SW480 (cell line): ENCODE data around the gene ATP6V0C.
"Not testable (repeated sequence)": the region's sequence is repeated elsewhere in the genome, so short reads cannot be mapped to it uniquely, and the experiment has no call there.

Experiments used
- DNase-seq: peaks from one replicate; pipeline ENCODE4 v3.0.0-alpha.2; 2016; ENCODE audit warnings: low spot score

The ATP6V0C gene

DNA sequence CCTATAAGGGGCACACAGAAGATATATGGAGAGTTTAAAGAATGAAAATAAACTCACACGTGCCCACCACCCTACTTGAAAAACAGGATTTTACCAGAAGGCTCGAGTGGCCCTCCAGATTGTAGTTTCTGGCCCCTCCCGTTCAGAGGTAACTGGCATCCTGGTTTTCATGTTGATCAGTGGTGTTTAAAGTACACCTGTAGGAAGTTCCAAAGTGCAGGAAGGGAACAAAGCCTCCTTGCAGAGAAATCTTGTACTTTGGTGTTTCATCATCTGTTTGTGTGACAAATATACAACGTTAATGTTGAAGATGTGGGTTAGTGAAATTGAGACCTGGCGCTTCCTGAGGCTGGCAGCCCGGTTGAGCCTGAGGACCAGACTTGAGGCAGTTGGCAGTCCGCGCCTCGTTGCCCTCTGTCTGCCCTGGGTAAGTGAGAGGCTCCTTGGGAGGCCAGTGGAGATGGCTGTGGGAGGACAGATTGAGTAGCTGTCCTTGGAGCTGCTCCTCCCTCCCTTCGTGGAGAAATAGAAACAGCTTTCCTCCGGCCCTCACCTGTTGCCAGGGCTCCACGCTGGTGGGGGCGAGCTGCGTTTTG, 36.6 kb downstream of the ATP6V0C start:
- DNase-seq = not testable (repeated sequence)

DNA sequence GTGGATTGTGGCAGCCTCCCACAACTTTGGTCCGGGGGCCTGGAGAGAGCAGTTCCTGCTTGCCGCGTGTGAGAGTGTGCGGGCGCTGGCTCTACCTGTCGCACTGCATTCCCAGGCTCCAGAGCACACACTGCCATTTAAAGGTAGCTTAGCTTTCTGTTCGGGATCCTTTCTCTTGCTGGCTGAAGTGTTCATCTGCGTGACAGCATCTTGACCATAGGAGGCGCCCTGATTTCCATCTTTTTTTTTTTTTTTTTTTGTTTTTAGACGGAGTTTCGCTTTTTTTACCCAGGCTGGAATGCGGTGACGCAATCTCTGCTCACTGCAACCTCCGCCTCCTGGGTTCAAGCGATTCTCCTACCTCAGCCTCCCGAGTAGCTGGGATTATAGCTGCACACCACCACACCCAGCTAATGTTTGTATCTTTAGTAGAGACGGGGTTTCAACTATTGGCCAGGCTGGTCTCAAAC, 37.7 kb downstream of the ATP6V0C start:
- not testable (repeated sequence) for DNase-seq

DNA sequence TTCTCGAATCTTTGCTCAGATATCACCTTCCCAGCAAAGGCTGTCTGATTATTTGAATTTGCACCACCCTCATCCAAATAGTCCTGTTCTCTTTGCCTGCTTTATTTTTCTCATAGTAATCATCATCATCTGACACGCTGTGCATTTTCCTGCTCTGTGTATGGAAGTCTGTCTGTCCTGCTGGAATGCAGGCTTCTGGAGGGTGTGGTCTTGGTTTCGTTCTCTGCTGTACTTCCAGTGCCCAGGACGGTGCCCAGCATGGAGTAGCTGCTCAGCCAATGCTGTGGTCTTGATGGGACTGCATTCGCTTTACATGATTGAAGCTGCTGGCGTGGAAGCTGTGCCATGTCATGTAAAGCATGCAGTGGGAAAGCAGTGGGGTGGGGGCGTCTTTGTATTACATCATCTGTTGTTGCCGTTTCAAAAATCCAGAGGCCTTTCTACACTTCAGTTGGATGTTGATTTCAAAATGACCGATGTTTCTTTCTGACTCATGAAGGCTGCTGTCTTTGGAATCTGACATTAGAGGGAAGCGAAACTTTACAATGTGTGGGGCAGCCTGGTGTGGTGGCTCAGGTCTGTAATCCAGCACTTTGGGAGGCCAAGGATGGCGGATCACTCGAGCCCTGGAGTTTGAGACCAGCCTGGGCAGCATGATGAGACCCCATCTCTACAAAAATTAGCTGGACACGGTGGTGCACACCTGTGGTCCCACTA, 41.1 kb downstream of the ATP6V0C start:
- DNase-seq = not testable (repeated sequence)

DNA sequence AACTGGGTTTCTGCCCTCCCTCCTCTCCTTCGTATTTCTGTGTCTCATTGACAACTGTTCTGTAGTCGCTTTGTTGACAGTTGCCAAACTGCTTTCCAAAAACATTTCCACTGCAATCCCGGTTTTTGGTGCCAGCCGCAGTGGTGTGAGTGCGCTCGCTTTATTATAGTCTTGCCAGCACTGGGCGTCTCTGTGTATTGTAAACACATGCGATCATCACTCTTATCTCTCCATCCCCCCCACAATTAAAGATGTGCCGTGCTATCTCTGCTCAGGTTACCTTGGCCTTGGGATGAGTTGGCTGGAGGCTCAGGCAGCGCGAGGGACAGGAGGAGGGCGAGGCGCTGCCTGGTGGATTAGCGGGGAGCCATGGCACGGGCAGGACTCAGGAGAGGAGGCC, 43.4 kb downstream of the ATP6V0C start:
- not testable (repeated sequence) for DNase-seq

DNA sequence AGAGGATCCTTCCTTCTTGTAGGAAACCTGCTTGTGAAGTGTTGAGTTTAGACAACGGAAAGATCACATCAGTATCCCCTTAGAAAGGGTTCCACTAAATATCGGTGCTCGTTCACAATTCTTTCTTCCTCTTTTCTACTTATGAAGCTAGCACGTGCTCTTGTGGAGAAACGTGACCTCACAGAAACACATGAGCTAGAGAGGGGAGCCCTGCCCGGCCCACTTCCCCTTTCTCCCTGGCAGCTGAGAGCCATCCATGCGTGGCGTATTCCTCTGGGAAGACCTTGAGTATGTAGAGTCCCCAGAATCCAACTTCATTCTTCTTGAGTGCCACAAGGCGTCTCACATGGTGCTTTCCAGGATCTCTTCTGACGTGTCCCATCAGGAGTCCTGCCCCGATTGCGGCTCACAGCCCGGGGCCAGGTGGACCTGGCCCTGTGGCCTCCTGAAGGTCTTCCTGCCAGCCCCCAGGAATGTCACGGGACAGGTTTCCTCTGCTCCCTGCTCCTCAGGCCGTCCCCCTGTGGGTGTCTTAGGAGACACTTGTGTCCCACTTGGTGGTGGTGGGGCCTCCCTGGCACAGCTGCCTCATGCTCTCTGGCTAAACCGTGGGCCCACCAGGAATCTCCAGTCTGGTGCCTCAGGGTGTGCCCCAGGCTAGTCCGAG, 46.5 kb downstream of the ATP6V0C start:
- DNase-seq = not testable (repeated sequence)

DNA sequence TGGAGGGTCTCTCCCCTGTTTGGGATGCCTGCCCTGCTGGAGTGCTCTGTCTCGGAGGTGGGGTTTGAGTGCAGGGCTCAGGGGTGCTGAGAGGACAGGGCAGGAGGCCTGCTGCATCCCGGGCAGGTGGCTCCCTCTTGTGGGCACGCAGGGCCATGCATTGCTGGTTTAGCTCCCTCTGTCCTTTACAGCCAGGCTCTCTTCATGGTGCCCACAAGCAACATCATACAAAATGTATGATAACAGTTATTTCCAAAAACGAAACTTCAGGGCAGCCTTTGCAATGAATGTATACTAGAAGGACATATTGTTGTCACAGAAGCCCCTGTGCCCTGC, 47.0 kb downstream of the ATP6V0C start:
- not testable (repeated sequence) for DNase-seq

DNA sequence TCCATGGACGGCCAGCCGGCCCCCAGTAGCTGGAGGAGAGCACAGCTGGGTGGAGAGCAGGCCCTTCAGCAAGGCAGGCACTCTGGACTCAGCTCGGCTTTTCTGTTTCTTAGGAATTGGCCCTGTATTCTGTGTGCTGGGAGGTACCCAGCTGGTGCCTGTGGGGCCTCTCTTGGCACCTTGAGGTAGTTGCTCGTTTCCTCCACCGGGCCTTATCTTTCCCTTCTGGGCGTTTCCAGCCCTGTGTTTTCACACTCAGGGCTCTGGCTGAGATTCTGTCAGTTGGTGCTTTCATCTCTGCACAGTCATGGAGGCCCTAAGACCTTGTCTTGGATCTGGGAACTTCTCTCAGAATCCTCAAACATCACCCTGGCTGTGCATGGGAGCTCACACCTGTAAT, 53.8 kb downstream of the ATP6V0C start:
- DNase-seq = not testable (repeated sequence)

DNA sequence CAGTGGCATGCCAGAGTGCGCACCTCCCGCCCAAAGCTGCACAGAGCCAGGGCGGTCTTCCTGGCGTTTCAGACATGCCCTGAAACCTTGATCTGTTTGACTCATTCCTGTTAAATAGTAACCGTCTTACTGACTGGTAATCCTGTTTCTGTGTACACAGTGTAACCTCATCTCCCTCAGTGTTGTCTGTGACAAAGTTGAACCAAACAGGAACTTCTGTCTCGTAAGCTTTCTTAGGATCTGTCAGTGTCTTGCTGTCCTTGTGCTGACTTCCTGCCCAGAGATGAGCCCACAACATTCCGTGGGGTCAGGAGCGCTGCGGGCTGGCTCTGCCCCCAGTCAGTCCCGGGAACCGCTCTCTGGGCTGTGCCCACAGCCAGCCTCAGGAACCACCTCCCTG, 54.8 kb downstream of the ATP6V0C start:
- DNase-seq = not testable (repeated sequence)
